ENCODE results near the gene ZNF583. TPM values are rescaled to one million over a fixed set of nuclear protein-coding genes. Genes with fewer than 3 reads are reported as not detected.

ZNF583 gene
- total and polyA plus RNA-seq, 2 of the 13 experiments (the other 11 are each of a cell fraction or from before 2014, with no cell fraction given) = 0.65 to 5.3 TPM

- TF ChIP-seq ZNF616 (CRISPR knock-in tag; IDR thresholded peaks at IDR 0.05; ENCODE audit: low read depth) = no peak; the same call in 1 of the 2 replicates
- TF ChIP-seq PCBP2 (optimal IDR thresholded peaks at IDR 0.05; ENCODE audit: low read depth, low read length, poor library complexity, severe bottlenecking) = no peak
- TF ChIP-seq NFYC (CRISPR knock-in tag; IDR thresholded peaks at IDR 0.05) = no peak
- TF ChIP-seq ZNF841 (CRISPR knock-in tag; IDR thresholded peaks at IDR 0.05; ENCODE audit: borderline replicate concordance) = no peak
- TF ChIP-seq ZNF264 (CRISPR knock-in tag; IDR thresholded peaks at IDR 0.05) = no peak
- no peak for TF ChIP-seq SMAD9 (CRISPR knock-in tag; IDR thresholded peaks at IDR 0.05)
- TF ChIP-seq ZNF232 (CRISPR knock-in tag; IDR thresholded peaks at IDR 0.05; ENCODE audit: borderline replicate concordance) = peak; percentile 18; the same call in 1 of the 2 replicates
- TF ChIP-seq MEIS2 (CRISPR knock-in tag; IDR thresholded peaks at IDR 0.05) = no peak
- no peak for TF ChIP-seq CBX2 (IDR thresholded peaks at IDR 0.05; ENCODE audit: low read depth, low read length)
- TF ChIP-seq CBX2 (CRISPR knock-in tag; IDR thresholded peaks at IDR 0.05; ENCODE audit: low read depth) = no peak; the same call in 1 of the 2 replicates
- peak; percentile 43; the same call in 1 of the 2 replicates for TF ChIP-seq RFXAP (CRISPR knock-in tag; IDR thresholded peaks at IDR 0.05; ENCODE audit: borderline replicate concordance)
- no peak for TF ChIP-seq RFX3 (CRISPR knock-in tag; IDR thresholded peaks at IDR 0.05)
- TF ChIP-seq ARID2 (CRISPR knock-in tag; IDR thresholded peaks at IDR 0.05; ENCODE audit: borderline replicate concordance) = no peak
- no peak for TF ChIP-seq ZEB1 (IDR thresholded peaks at IDR 0.05; ENCODE audit: insufficient replicate concordance, low read depth)
- TF ChIP-seq HMGXB4 (CRISPR knock-in tag; IDR thresholded peaks at IDR 0.05; ENCODE audit: borderline replicate concordance in 1 of 2, low read depth in 1 of 2) = peak; percentile 44 to 64; a peak in 2 of 4 replicates
- TF ChIP-seq ASH2L (IDR thresholded peaks at IDR 0.05; ENCODE audit: insufficient read length, low read depth, low read length) = peak; percentile 40
- TF ChIP-seq PHF20 (CRISPR knock-in tag; IDR thresholded peaks at IDR 0.05) = peak; percentile 76
- no peak for TF ChIP-seq SNAPC5 (CRISPR knock-in tag; IDR thresholded peaks at IDR 0.05; ENCODE audit: borderline replicate concordance)
- TF ChIP-seq DDIT3 (CRISPR knock-in tag; IDR thresholded peaks at IDR 0.05) = no peak
- TF ChIP-seq SSRP1 (CRISPR knock-in tag; IDR thresholded peaks at IDR 0.05) = no peak
- no peak for TF ChIP-seq FUBP1 (CRISPR knock-in tag; IDR thresholded peaks at IDR 0.05; ENCODE audit: borderline replicate concordance)
- no peak for TF ChIP-seq CENPX (CRISPR knock-in tag; IDR thresholded peaks at IDR 0.05)
- no peak for TF ChIP-seq RARA (CRISPR knock-in tag; IDR thresholded peaks at IDR 0.05)
Measured at GRCh38 chr19:56403764-56404704, at the start of gene ZNF583 (continued).

Data from HepG2 (cell line).